Measurements from ENCODE around the gene ZGRF1. TPM values are rescaled to one million over a fixed set of nuclear protein-coding genes. Genes with fewer than 3 reads are reported as not detected.

The ZGRF1 gene, protein sequence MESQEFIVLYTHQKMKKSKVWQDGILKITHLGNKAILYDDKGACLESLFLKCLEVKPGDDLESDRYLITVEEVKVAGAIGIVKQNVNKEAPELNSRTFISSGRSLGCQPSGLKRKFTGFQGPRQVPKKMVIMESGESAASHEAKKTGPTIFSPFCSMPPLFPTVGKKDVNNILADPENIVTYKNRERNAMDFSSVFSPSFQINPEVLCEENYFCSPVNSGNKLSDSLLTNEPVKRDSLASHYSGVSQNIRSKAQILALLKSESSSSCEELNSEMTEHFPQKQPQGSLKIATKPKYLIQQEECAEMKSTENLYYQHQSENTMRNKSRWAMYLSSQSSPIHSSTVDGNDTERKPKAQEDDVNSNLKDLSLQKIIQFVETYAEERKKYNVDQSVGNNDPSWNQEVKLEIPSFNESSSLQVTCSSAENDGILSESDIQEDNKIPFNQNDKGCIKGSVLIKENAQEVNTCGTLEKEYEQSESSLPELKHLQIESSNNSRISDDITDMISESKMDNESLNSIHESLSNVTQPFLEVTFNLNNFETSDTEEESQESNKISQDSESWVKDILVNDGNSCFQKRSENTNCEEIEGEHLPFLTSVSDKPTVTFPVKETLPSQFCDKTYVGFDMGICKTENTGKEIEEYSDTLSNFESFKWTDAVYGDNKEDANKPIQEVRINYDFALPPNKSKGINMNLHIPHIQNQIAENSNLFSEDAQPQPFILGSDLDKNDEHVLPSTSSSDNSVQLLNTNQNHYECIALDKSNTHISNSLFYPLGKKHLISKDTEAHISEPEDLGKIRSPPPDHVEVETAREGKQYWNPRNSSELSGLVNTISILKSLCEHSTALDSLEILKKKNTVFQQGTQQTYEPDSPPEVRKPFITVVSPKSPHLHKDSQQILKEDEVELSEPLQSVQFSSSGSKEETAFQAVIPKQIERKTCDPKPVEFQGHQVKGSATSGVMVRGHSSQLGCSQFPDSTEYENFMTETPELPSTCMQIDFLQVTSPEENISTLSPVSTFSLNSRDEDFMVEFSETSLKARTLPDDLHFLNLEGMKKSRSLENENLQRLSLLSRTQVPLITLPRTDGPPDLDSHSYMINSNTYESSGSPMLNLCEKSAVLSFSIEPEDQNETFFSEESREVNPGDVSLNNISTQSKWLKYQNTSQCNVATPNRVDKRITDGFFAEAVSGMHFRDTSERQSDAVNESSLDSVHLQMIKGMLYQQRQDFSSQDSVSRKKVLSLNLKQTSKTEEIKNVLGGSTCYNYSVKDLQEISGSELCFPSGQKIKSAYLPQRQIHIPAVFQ (N-terminal part only)
- 1.9 and 5.1 TPM in 2 replicates for total RNA-seq (ENCODE audit: low replicate concordance)

DNA sequence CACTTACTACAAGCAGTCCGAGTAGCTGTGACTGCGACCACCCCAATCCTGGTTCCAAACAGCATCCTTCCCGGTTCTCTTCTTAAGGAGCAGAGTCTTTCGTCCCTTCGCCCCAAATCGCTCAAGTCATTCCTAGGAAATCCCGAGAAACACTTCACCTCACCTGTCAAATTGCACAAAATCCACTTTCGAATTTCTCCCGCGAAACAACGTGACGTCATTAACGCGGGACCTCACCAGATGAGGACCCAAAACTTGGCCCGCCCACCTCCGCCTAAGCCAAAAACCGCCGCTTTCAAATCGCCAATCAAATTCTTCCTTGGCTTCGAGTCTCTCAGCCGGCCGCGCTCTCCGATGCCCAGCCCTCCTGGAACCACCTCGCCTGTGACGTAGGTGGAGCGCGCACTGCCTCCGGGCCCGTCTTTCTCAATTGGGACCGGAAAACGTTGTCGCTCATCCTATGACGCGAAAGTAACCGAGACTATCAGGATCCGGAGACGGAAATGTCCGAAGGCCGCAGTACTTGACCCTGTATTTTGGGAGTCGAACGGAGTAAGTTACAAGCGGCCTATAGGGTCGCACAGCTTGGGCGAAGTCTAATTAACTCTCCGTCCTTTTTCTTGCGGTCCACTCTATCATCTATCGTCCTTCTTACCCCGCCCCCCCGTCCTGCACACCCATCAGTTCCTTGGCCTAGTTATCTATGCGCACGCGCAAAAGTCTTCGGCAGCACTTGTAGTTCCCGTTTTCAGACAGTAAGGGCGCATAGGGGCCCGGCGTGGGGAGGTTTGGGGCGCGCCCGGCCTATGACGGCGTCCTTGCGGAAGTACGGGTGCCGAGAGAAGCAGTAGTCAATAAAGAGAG, at the start of gene ZGRF1, which contains the start of gene LARP7:
Gene ZGRF1 (minus strand): TSS at position 222 of the 864 bp plus-strand sequence. CDS start 3,733 bp downstream, outside the sequence.
Gene LARP7 (plus strand): TSS at position 456 of the 864 bp plus-strand sequence. CDS start 7,527 bp downstream, outside the sequence.

DNA sequence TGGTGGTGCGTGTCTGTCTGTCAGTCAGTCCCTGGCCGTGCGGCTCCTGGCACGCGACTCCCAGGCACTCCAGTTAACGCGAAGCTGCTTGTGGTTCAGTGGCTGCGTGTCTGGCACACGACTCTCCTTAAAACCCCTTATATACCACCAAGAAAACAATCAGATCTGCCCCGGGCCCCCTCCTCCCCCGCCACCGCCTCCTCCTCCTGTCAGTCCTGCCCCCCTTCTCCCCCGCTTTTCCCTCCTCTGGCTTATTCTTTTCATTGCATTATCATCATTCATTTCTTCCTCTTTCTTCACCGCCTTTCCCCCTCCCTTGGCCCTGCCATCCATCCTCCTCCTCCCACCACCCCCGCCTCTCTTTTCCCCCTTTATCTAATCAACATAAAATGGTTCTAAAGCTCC, 120.6 kb downstream of the ZGRF1 start, which contains the start of gene NEUROG2:
Gene NEUROG2 (minus strand): TSS at position 115 of the 405 bp plus-strand sequence. CDS start 705 bp downstream, outside the sequence.

Other genes with a start within 250 kb of the ZGRF1 start
- not detected in 2 replicates for gene NEUROG2, start 120.7 kb downstream of the ZGRF1 start, total RNA-seq (ENCODE audit: low replicate concordance)
- gene LARP7, start 234 bp upstream of the ZGRF1 start, total RNA-seq (ENCODE audit: low replicate concordance) = 11.5 and 25.9 TPM in 2 replicates